RWPE2 (cell line): Measurements from ENCODE around the gene RBM12.

ENCODE experiments used
- ATAC-seq: fragments of 200-7000 bp; cut with Tn5 transposase; 3 replicates; pipeline ENCODE4 v1.9.1; 2021; ENCODE audit warnings: low read depth
- DNase-seq: peaks from one replicate; pipeline ENCODE4 v3.0.0-alpha.2; 2020; ENCODE audit warnings: low spot score
- H3K27ac ChIP-seq: fragments of 450-650 bp; 2 replicates; pipeline ENCODE4 v1.5.1; 2017; ENCODE audit warnings: mild to moderate bottlenecking; ENCODE audit not compliant: poor library complexity, severe bottlenecking
- H3K27me3 ChIP-seq: fragments of 250-450 bp; sonication (Bioruptor Pico); 2 replicates; pipeline ENCODE4 v1.5.1; 2021; ENCODE audit warnings: mild to moderate bottlenecking, moderate library complexity; ENCODE audit not compliant: insufficient read depth, poor library complexity, severe bottlenecking
- H3K36me3 ChIP-seq: fragments of 250-450 bp; sonication (Bioruptor Pico); 2 replicates; pipeline ENCODE4 v1.5.1; 2020; ENCODE audit warnings: low read depth, mild to moderate bottlenecking, moderate library complexity
- H3K4me1 ChIP-seq: fragments of 250-450 bp; sonication (Bioruptor Pico); 2 replicates; pipeline ENCODE4 v1.5.1; 2021; ENCODE audit warnings: mild to moderate bottlenecking, moderate library complexity; ENCODE audit not compliant: insufficient read depth, poor library complexity, severe bottlenecking
- H3K4me3 ChIP-seq: fragments of 250-450 bp; sonication (Bioruptor Pico); 2 replicates; pipeline ENCODE4 v1.5.1; 2021; ENCODE audit warnings: mild to moderate bottlenecking, moderate library complexity; ENCODE audit not compliant: severe bottlenecking
- H3K9me3 ChIP-seq: fragments of 250-450 bp; sonication (Bioruptor Pico); 2 replicates; pipeline ENCODE4 v1.5.1; 2021; ENCODE audit warnings: mild to moderate bottlenecking, moderate library complexity; ENCODE audit not compliant: severe bottlenecking
- CTCF ChIP-seq: fragments of 450-650 bp; IDR thresholded peaks from one replicate; pipeline ENCODE4 v1.5.1; 2017; ENCODE audit warnings: mild to moderate bottlenecking, moderate library complexity; ENCODE audit not compliant: poor library complexity, severe bottlenecking

RBM12 gene

DNA sequence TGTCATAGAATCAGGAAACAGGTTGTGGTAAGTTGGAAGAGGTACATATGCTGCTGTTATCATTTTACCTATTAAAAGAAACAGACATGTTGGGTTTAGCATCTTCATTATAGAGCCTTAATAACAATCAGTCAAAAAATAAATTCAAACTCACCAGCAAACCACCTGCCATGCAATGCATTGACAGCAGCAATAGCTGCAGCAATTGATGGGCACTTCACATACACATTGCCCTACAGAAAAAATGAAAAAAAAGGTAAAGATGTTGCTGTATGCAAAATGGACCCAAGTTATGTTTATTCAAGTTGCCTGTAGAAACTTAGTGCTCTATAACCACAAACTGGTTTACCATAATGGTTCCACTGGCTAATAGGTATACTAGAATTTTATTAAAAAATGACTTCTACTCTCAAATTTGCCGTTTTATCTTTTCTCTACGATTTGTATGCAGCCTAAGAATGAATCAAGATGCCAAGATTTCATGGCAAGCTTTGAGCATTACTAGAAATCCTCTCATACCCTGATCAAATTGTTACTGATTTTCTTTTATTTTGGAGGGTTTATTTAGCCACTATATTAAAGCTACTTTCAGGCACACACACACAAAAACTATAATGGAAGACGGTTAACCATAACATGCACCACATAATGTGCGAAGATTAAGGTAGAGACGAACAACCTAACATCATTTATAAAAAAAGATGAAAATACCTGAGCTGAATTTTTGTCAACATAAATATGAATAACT lies 40.0 kb upstream of the RBM12 start:
- Histone ChIP-seq H3K36me3 (peaks cover 98% of the 10 kb centered on the region), H3K9me3 (no peaks in the 10 kb centered on the region), H3K4me1 (peaks cover 7% of the 10 kb centered on the region), H3K27ac (no peak overlapping the region), H3K4me3 (no peak overlapping the region), H3K27me3 (no peaks in the 10 kb centered on the region)
- ATAC-seq (no peak), DNase-seq (no peak)
- no peak for TF ChIP-seq CTCF

DNA sequence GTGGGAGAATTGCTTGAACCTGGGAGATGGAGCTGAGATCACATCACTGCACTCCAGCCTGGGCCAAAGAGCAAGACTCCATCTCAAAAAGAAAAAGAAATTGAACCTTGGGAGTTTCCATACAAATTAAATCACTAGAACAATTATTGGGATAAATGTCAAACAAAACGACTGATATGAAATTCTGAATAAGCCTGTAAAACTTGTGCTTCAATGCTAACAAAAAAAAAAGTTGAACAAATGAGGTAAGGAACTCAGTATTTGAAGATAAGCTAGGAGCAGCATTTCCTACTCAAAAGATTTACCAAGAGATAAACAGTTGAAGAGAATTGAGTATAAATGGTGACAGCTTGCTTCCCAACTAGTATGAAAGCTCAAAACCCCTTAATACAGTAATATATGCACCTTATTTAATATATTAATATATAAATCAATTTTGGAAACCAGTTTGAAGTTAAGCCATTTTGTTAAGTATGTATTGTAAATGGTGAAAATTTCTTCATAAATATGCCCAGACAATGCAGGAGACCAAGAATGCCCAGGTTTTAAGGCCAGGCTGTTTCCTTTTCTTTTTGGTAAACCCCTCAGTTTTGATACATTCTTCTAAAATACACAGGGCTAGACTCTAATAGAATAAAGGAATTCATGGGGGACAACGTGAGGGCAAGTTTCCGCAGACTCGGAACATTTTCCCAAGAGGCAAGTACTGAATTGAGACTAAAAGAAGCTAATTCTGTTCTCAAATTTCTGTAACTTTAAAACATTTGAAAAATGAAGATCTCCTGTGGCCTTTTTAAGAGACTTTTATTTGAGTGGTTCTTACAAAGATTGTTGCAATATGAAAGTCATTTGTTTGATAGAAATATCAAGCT lies 38.4 kb upstream of the RBM12 start:
- Histone ChIP-seq H3K27me3 (no peaks in the 10 kb centered on the region), H3K4me3 (no peak overlapping the region), H3K36me3 (peaks cover 81% of the 10 kb centered on the region), H3K27ac (peak overlapping the region; percentile 18), H3K9me3 (no peaks in the 10 kb centered on the region), H3K4me1 (peaks cover 9% of the 10 kb centered on the region)
- ATAC-seq: no peak
- TF ChIP-seq CTCF: no peak
- no peak for DNase-seq

- Histone ChIP-seq H3K4me1 (peaks cover 15% of the 10 kb centered on the region), H3K27me3 (no peaks in the 10 kb centered on the region), H3K36me3 (peaks cover 76% of the 10 kb centered on the region), H3K27ac (peak overlapping the region; percentile 18), H3K4me3 (no peak overlapping the region), H3K9me3 (no peaks in the 10 kb centered on the region)
- TF ChIP-seq CTCF: no peak
- DNase-seq (peak; percentile 72), ATAC-seq (no peak)
Measured at GRCh38 chr20:35702051-35702823, 37.5 kb upstream of the RBM12 start.

DNA sequence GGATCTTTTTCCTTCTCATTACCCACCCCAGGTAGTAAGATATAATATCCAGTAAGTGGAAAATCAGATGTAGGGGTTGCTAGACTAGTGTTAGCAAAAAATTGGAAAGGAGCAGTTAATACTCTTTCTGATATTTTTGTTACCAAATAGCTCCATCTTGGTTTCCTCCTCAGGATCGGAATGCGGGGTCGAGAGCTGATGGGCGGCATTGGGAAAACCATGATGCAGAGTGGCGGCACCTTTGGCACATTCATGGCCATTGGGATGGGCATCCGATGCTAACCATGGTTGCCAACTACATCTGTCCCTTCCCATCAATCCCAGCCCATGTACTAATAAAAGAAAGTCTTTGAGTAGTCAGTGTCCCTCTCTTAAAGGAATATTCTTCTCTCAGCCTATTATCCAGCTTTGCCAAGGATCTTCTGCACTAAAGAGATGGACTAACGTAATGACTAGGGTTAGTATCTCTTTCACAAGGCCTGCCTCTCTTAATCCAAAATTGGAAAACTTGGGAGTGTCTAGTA lies 36.0 kb upstream of the RBM12 start:
- peak; percentile 69 for DNase-seq
- no peaks in the 10 kb centered on the region for H3K27me3 ChIP-seq
- H3K36me3 ChIP-seq: peaks cover 76% of the 10 kb centered on the region
- H3K9me3 ChIP-seq: no peaks in the 10 kb centered on the region
- H3K27ac ChIP-seq: peak overlapping the region; percentile 82
- TF ChIP-seq CTCF: no peak
- H3K4me3 ChIP-seq: no peak overlapping the region
- peaks cover 15% of the 10 kb centered on the region for H3K4me1 ChIP-seq
- no peak for ATAC-seq
